Measurements from ENCODE around the gene FAM114A1. TPM values are rescaled to one million over a fixed set of nuclear protein-coding genes. Genes with fewer than 3 reads are reported as not detected.

The FAM114A1 gene
- total and polyA plus RNA-seq, 2 donors from 2014 or later, result 10.8 to 31.1 TPM

DNA sequence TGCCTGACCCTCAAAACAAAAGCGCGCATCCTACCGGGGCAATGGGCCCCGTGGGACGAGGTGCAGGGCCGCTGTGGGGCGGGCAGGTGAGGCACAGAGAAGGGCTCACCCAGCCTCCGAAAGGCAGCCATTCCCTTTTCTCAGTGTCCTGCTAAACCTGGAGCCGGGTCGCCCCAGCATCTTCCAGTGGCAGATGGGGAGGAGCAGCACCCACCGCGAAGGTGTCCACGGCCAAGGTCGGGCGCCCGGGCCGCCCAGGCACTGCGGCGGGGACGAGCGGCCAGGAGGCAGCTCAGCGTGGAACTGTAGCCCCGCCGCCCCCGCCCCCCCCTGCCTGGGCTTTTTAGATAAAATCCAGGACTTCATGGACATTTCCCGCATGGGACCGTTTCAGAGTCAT, 43.8 kb upstream of the FAM114A1 start:
- FAIRE-seq (no peak), DNase-seq (no peak)
- Histone ChIP-seq H3K36me3 (ENCODE audit: control insufficient read depth in 2 of 3, insufficient read depth in 3 of 3, low read length in 3 of 3) (no peaks in the 10 kb centered on the region), H3K27me3 (ENCODE audit: control insufficient read depth, insufficient read depth, low read length) (no peaks in the 10 kb centered on the region), H3K9ac (ENCODE audit: low read length in 3 of 3) (no peak overlapping the region), H3K4me3 (ENCODE audit: low read length in 3 of 3) (no peak overlapping the region), H3K4me1 (ENCODE audit: control insufficient read depth in 2 of 3, insufficient read depth in 2 of 3, low read depth in 1 of 3, low read length in 3 of 3) (no peaks in the 10 kb centered on the region), H3K27ac (ENCODE audit: low read depth in 2 of 2, low read length in 2 of 2) (no peak overlapping the region), H3K9me3 (ENCODE audit: control insufficient read depth in 2 of 3, insufficient read depth in 1 of 3, low read length in 3 of 3) (no peaks in the 10 kb centered on the region)
- TF ChIP-seq, protein P1, sequence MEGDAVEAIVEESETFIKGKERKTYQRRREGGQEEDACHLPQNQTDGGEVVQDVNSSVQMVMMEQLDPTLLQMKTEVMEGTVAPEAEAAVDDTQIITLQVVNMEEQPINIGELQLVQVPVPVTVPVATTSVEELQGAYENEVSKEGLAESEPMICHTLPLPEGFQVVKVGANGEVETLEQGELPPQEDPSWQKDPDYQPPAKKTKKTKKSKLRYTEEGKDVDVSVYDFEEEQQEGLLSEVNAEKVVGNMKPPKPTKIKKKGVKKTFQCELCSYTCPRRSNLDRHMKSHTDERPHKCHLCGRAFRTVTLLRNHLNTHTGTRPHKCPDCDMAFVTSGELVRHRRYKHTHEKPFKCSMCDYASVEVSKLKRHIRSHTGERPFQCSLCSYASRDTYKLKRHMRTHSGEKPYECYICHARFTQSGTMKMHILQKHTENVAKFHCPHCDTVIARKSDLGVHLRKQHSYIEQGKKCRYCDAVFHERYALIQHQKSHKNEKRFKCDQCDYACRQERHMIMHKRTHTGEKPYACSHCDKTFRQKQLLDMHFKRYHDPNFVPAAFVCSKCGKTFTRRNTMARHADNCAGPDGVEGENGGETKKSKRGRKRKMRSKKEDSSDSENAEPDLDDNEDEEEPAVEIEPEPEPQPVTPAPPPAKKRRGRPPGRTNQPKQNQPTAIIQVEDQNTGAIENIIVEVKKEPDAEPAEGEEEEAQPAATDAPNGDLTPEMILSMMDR (IDR thresholded peaks at IDR 0.05; ENCODE audit: borderline replicate concordance, extremely low read depth, insufficient read depth), result no peak
- intact Hi-C loops (cut with DNase I), result no loop called here

- intact Hi-C loops (cut with DNase I), result no loop called here
- no peaks in the 10 kb centered on the region for H3K4me1 ChIP-seq (ENCODE audit: control insufficient read depth in 2 of 3, insufficient read depth in 2 of 3, low read depth in 1 of 3, low read length in 3 of 3)
- no peak overlapping the region for H3K9ac ChIP-seq (ENCODE audit: low read length in 3 of 3)
- H3K9me3 ChIP-seq (ENCODE audit: control insufficient read depth in 2 of 3, insufficient read depth in 1 of 3, low read length in 3 of 3), result no peaks in the 10 kb centered on the region
- H3K36me3 ChIP-seq (ENCODE audit: control insufficient read depth in 2 of 3, insufficient read depth in 3 of 3, low read length in 3 of 3), result no peaks in the 10 kb centered on the region
- H3K27me3 ChIP-seq (ENCODE audit: control insufficient read depth, insufficient read depth, low read length), result no peaks in the 10 kb centered on the region
- FAIRE-seq, result no peak
- TF ChIP-seq, protein P1 (IDR thresholded peaks at IDR 0.05; ENCODE audit: borderline replicate concordance, extremely low read depth, insufficient read depth), result no peak
- DNase-seq, result no peak
- no peak overlapping the region for H3K27ac ChIP-seq (ENCODE audit: low read depth in 2 of 2, low read length in 2 of 2)
- H3K4me3 ChIP-seq (ENCODE audit: low read length in 3 of 3), result no peak overlapping the region
These were observed 38.4 kb upstream of the FAM114A1 start for GRCh38 chr4:38829237-38829636.

DNA sequence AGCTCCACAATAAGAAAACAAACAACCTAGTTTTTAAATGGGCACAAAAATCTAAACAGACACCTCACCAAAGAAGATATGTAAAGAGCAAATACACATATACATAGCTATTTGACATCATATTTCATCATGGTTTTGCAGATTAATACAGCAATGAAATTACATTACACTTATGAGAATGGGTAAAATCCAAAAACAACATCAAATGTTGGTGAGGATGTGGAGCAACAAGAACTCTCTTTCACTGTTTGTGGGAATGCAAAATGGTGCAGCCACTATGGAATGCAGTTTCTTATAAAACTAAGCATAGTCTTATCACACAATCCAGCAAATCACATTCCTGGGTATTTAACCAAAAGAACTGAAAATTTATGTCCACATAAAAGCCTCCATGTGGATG, 36.0 kb upstream of the FAM114A1 start:
- Histone ChIP-seq H3K27ac (ENCODE audit: low read depth in 2 of 2, low read length in 2 of 2) (no peak overlapping the region), H3K9ac (ENCODE audit: low read length in 3 of 3) (no peak overlapping the region), H3K27me3 (ENCODE audit: control insufficient read depth, insufficient read depth, low read length) (no peaks in the 10 kb centered on the region), H3K36me3 (ENCODE audit: control insufficient read depth in 2 of 3, insufficient read depth in 3 of 3, low read length in 3 of 3) (no peaks in the 10 kb centered on the region), H3K4me3 (ENCODE audit: low read length in 3 of 3) (no peak overlapping the region), H3K4me1 (ENCODE audit: control insufficient read depth in 2 of 3, insufficient read depth in 2 of 3, low read depth in 1 of 3, low read length in 3 of 3) (no peaks in the 10 kb centered on the region), H3K9me3 (ENCODE audit: control insufficient read depth in 2 of 3, insufficient read depth in 1 of 3, low read length in 3 of 3) (no peaks in the 10 kb centered on the region)
- intact Hi-C loops (cut with DNase I), result no loop called here
- TF ChIP-seq, protein P1 (IDR thresholded peaks at IDR 0.05; ENCODE audit: borderline replicate concordance, extremely low read depth, insufficient read depth), result no peak
- DNase-seq (no peak), FAIRE-seq (no peak)

DNA sequence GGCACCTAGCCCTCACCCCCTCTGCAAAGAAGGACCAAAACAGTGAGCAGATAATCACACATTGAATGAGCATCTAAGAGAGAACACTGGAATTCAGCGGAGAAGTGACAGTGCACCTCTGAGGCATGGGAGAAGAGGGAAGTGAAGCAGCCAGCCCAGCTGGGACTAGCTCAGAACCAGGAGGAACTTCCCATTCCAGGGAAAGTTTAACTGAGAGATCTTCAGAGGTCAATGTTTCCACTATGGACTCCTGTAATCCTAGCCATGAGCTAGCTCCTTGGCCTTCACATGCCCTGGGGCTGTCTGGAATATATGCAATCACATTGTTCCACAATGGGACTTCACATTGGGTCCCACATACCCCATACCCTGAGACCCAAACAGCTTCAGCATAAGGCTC, 35.4 kb upstream of the FAM114A1 start:
- Histone ChIP-seq H3K9ac (ENCODE audit: low read length in 3 of 3) (no peak overlapping the region), H3K4me1 (ENCODE audit: control insufficient read depth in 2 of 3, insufficient read depth in 2 of 3, low read depth in 1 of 3, low read length in 3 of 3) (no peaks in the 10 kb centered on the region), H3K27ac (ENCODE audit: low read depth in 2 of 2, low read length in 2 of 2) (no peak overlapping the region), H3K27me3 (ENCODE audit: control insufficient read depth, insufficient read depth, low read length) (no peaks in the 10 kb centered on the region), H3K9me3 (ENCODE audit: control insufficient read depth in 2 of 3, insufficient read depth in 1 of 3, low read length in 3 of 3) (no peaks in the 10 kb centered on the region), H3K36me3 (ENCODE audit: control insufficient read depth in 2 of 3, insufficient read depth in 3 of 3, low read length in 3 of 3) (no peaks in the 10 kb centered on the region), H3K4me3 (ENCODE audit: low read length in 3 of 3) (no peak overlapping the region)
- TF ChIP-seq, protein P1 (IDR thresholded peaks at IDR 0.05; ENCODE audit: borderline replicate concordance, extremely low read depth, insufficient read depth), result no peak
- intact Hi-C loops (cut with DNase I), result no loop called here
- DNase-seq, result no peak
- FAIRE-seq, result no peak

All from kidney (tissue), 14 donors.